ENCODE measurements around the gene KCNK4. TPM values are rescaled to one million over a fixed set of nuclear protein-coding genes. Genes with fewer than 3 reads are reported as not detected.

Gene KCNK4
- total RNA-seq, 1 donor from 2014 or later = not detected

DNA sequence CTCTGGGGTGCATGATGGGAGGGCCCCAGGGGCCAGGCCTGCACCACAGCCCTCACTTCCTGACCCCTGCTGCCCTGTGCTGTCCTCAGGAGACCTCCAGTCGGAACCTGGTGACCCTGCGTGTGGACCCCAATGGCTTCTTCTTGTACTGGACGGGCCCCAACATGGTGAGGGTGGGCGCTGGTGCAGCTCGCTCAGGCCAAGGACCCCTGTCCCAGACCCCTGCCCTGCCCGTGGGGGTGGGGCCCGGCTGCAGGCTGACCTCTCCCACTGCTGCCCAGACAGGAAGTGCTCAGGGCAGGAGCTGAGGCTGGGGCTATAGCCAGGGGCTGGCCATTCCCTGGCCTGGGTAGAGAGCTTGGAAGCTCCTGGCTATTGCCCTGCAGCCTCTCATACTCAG lies 36.8 kb upstream of the KCNK4 start:
- peaks cover 15% of the 10 kb centered on the region for H3K4me1 Mint-ChIP-seq (ENCODE audit: unreplicated experiment)
- peak overlapping the region; percentile 53 for H3K27ac Mint-ChIP-seq
- H3K27me3 Mint-ChIP-seq = no peaks in the 10 kb centered on the region
- TF ChIP-seq, protein P1, sequence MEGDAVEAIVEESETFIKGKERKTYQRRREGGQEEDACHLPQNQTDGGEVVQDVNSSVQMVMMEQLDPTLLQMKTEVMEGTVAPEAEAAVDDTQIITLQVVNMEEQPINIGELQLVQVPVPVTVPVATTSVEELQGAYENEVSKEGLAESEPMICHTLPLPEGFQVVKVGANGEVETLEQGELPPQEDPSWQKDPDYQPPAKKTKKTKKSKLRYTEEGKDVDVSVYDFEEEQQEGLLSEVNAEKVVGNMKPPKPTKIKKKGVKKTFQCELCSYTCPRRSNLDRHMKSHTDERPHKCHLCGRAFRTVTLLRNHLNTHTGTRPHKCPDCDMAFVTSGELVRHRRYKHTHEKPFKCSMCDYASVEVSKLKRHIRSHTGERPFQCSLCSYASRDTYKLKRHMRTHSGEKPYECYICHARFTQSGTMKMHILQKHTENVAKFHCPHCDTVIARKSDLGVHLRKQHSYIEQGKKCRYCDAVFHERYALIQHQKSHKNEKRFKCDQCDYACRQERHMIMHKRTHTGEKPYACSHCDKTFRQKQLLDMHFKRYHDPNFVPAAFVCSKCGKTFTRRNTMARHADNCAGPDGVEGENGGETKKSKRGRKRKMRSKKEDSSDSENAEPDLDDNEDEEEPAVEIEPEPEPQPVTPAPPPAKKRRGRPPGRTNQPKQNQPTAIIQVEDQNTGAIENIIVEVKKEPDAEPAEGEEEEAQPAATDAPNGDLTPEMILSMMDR (conservative IDR thresholded peaks at IDR 0.05) = no peak
- no peak for DNase-seq (ENCODE audit: extremely low spot score, unreplicated experiment)
- no peaks in the 10 kb centered on the region for H3K9me3 Mint-ChIP-seq
- peaks cover 1% of the 10 kb centered on the region for H3K36me3 Mint-ChIP-seq
- peak overlapping the region; percentile 55 for H3K4me3 Mint-ChIP-seq

DNA sequence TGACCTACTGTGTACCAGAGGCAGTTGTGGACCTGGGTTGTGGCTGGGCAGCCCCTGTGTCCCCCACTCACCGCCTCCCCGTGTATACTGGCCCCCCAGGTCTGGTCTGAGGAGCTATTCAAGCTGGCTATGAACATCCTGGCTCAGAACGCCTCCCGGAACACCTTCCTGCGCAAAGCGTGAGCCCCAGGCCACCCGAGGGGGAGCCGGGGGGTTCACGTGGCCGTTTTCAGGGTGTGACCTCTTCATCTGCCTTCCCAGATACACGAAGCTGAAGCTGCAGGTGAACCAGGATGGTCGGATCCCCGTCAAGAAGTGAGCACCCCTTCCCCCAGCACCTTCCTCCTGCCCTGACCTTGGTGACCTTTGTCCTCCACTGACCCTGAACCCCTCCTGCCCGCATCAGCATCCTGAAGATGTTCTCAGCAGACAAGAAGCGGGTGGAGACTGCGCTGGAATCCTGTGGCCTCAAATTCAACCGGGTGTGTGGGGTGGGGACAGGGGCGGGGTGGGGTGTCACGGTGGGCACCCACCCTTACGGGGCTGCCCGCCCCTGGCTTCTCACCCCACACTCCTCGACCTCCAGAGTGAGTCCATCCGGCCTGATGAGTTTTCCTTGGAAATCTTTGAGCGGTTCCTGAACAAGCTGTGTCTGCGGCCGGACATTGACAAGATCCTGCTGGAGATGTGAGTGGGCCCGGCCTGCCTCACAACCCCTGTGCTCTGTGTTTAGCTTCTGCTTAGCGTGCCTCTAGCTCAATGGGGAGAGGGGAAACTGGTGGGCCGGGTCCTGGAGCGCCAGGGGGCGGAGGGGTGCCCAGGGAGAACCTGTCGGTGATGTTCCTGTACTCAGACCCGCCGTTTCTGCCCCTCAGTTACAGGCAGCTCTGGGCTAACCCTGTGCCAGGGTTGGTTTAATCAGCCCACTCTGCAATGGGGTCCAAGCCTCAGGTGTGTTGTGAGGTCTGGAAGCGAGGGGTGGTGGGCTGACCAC lies 35.7 kb upstream of the KCNK4 start:
- no peak for DNase-seq (ENCODE audit: extremely low spot score, unreplicated experiment)
- Mint-ChIP-seq H3K27ac (no peak overlapping the region), H3K27me3 (no peaks in the 10 kb centered on the region), H3K9me3 (no peaks in the 10 kb centered on the region), H3K4me3 (no peak overlapping the region), H3K36me3 (peaks cover 11% of the 10 kb centered on the region), H3K4me1 (ENCODE audit: unreplicated experiment) (peaks cover 8% of the 10 kb centered on the region)
- TF ChIP-seq, protein P1 (conservative IDR thresholded peaks at IDR 0.05) = no peak

- Mint-ChIP-seq H3K27ac (no peak overlapping the region), H3K27me3 (no peaks in the 10 kb centered on the region), H3K4me3 (no peak overlapping the region), H3K9me3 (no peaks in the 10 kb centered on the region), H3K4me1 (ENCODE audit: unreplicated experiment) (peaks cover 8% of the 10 kb centered on the region), H3K36me3 (peaks cover 11% of the 10 kb centered on the region)
- no peak for DNase-seq (ENCODE audit: extremely low spot score, unreplicated experiment)
- TF ChIP-seq, protein P1 (conservative IDR thresholded peaks at IDR 0.05) = no peak
Observed at GRCh38 chr11:64256300-64256699, 34.8 kb upstream of the KCNK4 start.

GRCh38 chr11:64258356-64258755 lies 32.7 kb upstream of the KCNK4 start:
- no peaks in the 10 kb centered on the region for H3K27me3 Mint-ChIP-seq
- H3K4me1 Mint-ChIP-seq (ENCODE audit: unreplicated experiment) = peaks cover 8% of the 10 kb centered on the region
- no peak overlapping the region for H3K4me3 Mint-ChIP-seq
- DNase-seq (ENCODE audit: extremely low spot score, unreplicated experiment) = no peak
- peaks cover 11% of the 10 kb centered on the region for H3K36me3 Mint-ChIP-seq
- no peak overlapping the region for H3K27ac Mint-ChIP-seq
- no peaks in the 10 kb centered on the region for H3K9me3 Mint-ChIP-seq
- TF ChIP-seq, protein P1 (conservative IDR thresholded peaks at IDR 0.05) = no peak

- Mint-ChIP-seq H3K36me3 (peaks cover 11% of the 10 kb centered on the region), H3K27me3 (no peaks in the 10 kb centered on the region), H3K27ac (no peak overlapping the region), H3K4me1 (ENCODE audit: unreplicated experiment) (peaks cover under 1% of the 10 kb centered on the region), H3K9me3 (no peaks in the 10 kb centered on the region), H3K4me3 (no peak overlapping the region)
- TF ChIP-seq, protein P1 (conservative IDR thresholded peaks at IDR 0.05) = no peak
- no peak for DNase-seq (ENCODE audit: extremely low spot score, unreplicated experiment)
Observed at GRCh38 chr11:64258946-64259532, 32.1 kb upstream of the KCNK4 start.

All from type B pancreatic cell (in vitro differentiated cells).